ENCODE results near the gene KISS1. TPM values are rescaled to one million over a fixed set of nuclear protein-coding genes. Genes with fewer than 3 reads are reported as not detected.
"Not testable (repeated sequence)": the region's sequence is repeated elsewhere in the genome, so short reads cannot be mapped to it uniquely, and the experiment has no call there.

Gene KISS1
- total RNA-seq, 6 donors from 2014 or later = 0.91 to 6.5 TPM; not detected in 4

GRCh38 chr1:204240233-204240632, 43.9 kb upstream of the KISS1 start:
- Histone ChIP-seq H3K4me3 (no peak overlapping the region), H3K36me3 (no peaks in the 10 kb centered on the region), H3K27me3 (no peaks in the 10 kb centered on the region), H3K9me3 (no peaks in the 10 kb centered on the region), H3K27ac (no peak overlapping the region), H3K4me1 (no peaks in the 10 kb centered on the region)
- TF ChIP-seq POLR2A (IDR thresholded peaks at IDR 0.05) (no peak), POLR2AphosphoS5 (IDR thresholded peaks at IDR 0.05) (no peak), CTCF (IDR thresholded peaks at IDR 0.05) (no peak), EP300 (IDR thresholded peaks at IDR 0.05) (no peak)
- WGBS, 2 donors = 65 to 70% methylated on average over 1 of the region's 1 CpG
- no peak for ATAC-seq (ENCODE audit: low FRiP score in 2 of 2)
- DNase-seq = no peak

- H3K27ac ChIP-seq; H3K4me3 ChIP-seq; H3K36me3 ChIP-seq; DNase-seq; H3K9me3 ChIP-seq; H3K27me3 ChIP-seq; ATAC-seq (ENCODE audit: low FRiP score in 2 of 2); H3K4me1 ChIP-seq: not testable (repeated sequence)
- WGBS, 2 donors = 81 to 91% methylated on average over 3 of the region's 3 CpGs
Measured at GRCh38 chr1:204239401-204239800, 43.1 kb upstream of the KISS1 start.

GRCh38 chr1:204238520-204238919, 42.2 kb upstream of the KISS1 start:
- not testable (repeated sequence) for H3K27ac ChIP-seq; H3K4me3 ChIP-seq; H3K4me1 ChIP-seq; H3K27me3 ChIP-seq; H3K9me3 ChIP-seq; ATAC-seq (ENCODE audit: low FRiP score in 2 of 2); H3K36me3 ChIP-seq; DNase-seq
- WGBS, 2 donors = 85 to 100% methylated on average over 1 to 2 of the region's 2 CpGs

GRCh38 chr1:204237515-204237914, 41.2 kb upstream of the KISS1 start:
- H3K27ac ChIP-seq; H3K36me3 ChIP-seq; ATAC-seq (ENCODE audit: low FRiP score in 2 of 2); H3K27me3 ChIP-seq; DNase-seq; H3K4me3 ChIP-seq; H3K4me1 ChIP-seq; H3K9me3 ChIP-seq: not testable (repeated sequence)
- WGBS, 2 donors = 100% methylated on average over 1 of the region's 1 CpG

GRCh38 chr1:204232526-204232925, 36.2 kb upstream of the KISS1 start:
- no peaks in the 10 kb centered on the region for H3K27me3 ChIP-seq
- ATAC-seq (ENCODE audit: low FRiP score in 2 of 2) = peak in 1 of 2 donors; percentile 67
- H3K4me3 ChIP-seq = no peak overlapping the region
- H3K36me3 ChIP-seq = peaks cover 0 to 5% (median 0%) of the 10 kb centered on the region in 4 donors
- no peaks in the 10 kb centered on the region for H3K9me3 ChIP-seq
- DNase-seq = no peak
- no peak for TF ChIP-seq EP300 (IDR thresholded peaks at IDR 0.05)
- TF ChIP-seq POLR2A (IDR thresholded peaks at IDR 0.05) = no peak
- TF ChIP-seq POLR2AphosphoS5 (IDR thresholded peaks at IDR 0.05) = no peak
- no peak for TF ChIP-seq CTCF (IDR thresholded peaks at IDR 0.05)
- no peaks in the 10 kb centered on the region for H3K4me1 ChIP-seq
- H3K27ac ChIP-seq = no peak overlapping the region

- DNase-seq (no peak), ATAC-seq (ENCODE audit: low FRiP score in 2 of 2) (no peak)
- Histone ChIP-seq H3K27me3 (no peaks in the 10 kb centered on the region), H3K4me1 (no peaks in the 10 kb centered on the region), H3K9me3 (no peaks in the 10 kb centered on the region), H3K27ac (no peak overlapping the region), H3K4me3 (no peak overlapping the region), H3K36me3 (peaks cover 0 to 5% (median 0%) of the 10 kb centered on the region in 4 donors)
- TF ChIP-seq EP300 (IDR thresholded peaks at IDR 0.05) = no peak
- no peak for TF ChIP-seq POLR2AphosphoS5 (IDR thresholded peaks at IDR 0.05)
- no peak for TF ChIP-seq CTCF (IDR thresholded peaks at IDR 0.05)
- no peak for TF ChIP-seq POLR2A (IDR thresholded peaks at IDR 0.05)
- WGBS, 2 donors = 85 to 88% methylated on average over 11 to 14 of the region's 14 CpGs
Measured at GRCh38 chr1:204230211-204230610, 33.9 kb upstream of the KISS1 start.
